CD4-positive, alpha-beta T cell treated with Interferon alpha-2 for 1 hour (primary cell): ENCODE measurements around the gene LIN7B.

Experiments
- DNase-seq, 2 donors: peaks; one replicate each; pipeline ENCODE4 v3.0.0-alpha.2; 2020 to 2022

The LIN7B gene

GRCh38 chr19:49094505-49095482, 19.4 kb upstream of the LIN7B start:
- DNase-seq: no peak

DNA sequence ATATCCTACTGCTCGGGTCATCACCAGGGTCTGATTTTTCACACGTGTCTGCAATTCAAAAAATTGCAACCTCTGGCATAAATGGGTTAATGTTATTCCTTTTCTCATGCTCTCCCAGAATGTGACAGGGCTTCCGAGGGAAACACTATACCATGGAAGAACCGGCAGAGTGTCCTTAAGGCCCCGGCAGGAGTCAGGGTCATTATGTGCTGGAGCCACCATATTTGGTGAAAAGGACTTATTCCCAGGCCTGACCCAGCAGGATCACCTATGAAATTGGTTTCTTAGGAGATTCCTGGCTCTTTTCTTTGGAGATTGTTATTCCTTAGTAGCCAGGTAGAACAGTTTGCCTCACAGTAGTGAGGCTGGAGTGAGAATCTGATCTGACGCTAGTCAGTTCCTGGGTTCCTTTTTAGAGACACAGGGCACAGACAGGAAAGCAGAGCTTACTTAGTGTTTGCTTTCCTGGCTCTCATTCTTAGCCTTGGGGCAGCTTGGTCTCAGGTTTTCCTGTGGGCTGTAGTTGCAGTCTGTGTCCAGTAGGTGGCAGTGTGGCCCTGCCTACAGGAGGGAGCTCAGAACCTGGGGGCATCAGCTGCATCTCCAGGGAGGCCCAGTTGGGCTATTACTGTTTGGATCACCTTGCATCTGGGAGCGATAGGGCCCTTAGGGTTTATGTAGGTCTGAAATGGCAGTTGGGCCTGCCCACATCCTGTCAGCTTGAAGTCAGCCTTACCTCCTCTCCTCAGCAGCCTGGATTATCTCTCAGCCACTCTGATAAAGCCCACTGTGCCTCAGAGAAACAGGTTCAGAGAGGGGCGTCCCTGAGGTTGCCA, 16.5 kb upstream of the LIN7B start:
- peak; percentile 76 to 84 for DNase-seq

DNA sequence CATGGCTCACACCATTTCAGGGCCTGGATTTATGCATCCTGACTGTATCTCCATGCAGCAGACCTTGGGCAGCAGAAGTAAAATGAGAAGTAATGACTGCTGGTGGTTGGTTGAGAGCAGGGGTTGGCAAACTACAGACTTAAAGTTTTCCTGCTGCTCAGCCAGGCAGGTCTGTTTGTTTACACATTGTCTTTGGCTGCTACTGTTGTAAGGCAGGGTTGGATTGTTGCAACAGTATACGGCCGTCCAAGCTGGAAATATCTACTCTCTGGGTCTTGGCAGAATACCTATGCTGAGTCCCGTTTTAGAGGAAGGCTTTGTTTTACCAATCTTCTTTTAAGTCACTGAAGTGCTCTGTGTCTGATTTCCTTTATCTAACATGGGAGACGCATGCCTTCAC, 15.4 kb upstream of the LIN7B start:
- no peak for DNase-seq

- DNase-seq: no peak
These were observed 13.0 kb upstream of the LIN7B start for GRCh38 chr19:49101160-49101559.

- no peak for DNase-seq
These were observed 11.9 kb upstream of the LIN7B start for GRCh38 chr19:49102303-49102702.

DNA sequence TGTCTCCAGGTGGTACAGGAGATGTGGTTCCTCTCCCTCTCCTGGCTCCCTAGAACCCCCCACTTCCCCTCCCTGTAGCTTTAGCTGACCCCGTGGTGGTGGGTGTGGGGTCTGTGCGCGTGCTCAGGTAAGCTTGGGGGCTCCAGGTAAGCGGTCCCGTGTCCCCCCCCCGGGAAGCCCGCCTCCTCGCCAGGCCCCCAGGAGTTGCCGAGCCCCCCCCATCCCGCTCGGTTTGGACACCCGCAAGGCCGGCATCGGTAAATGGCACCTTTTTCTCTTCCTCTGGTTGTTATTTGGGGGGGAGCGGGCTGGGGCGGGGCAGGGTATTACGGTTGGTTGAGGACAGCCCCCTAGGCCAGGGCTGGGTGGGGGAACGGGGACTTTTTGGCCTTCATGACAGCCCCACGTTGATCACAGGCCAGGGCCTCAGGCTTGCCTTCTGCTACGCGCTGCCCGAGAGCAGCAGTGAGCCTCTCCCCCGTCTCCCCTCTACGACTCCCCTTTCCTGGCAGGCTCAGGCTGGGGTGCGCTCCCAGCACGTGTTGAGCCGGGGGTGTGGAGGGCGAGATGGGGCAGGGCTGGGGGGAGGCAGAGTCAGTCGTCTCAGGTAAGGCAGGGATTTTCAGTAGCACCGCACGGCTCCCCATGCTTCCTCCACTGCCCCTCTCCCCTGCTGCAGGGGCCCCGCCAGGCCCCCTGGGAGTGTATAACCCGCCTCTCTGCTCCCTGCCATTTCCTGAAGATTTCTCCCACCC, 10.7 kb upstream of the LIN7B start:
- no peak for DNase-seq

DNA sequence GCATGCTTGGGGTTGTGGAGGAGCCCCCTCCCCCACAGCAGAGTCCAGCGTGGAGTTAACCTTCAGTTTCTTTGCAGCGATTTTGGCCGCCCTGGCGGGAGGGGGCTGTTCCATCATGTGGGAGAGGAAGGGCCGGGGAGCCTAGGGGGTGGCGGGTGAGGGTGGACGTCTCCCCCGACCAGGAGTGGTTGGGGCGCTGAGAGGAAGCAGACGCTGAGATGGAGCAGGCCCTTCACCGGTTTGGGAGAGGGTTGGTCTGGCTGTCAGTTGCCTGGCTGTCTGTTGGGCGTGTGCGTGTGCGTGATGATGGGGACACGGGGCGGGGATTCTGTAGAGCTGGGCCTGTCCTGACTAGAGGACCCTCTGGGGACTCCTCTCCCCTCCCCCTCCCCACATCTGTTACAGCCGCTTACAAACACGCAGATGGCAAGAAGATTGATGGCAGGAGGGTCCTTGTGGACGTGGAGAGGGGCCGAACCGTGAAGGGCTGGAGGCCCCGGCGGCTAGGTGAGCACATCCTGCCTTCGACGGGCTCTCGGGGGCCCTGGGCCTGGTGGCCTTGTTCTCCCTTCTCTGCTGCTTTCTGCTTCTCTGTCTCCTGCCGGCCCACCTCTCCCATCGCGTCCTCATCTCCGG, 9.8 kb upstream of the LIN7B start:
- no peak for DNase-seq

- DNase-seq: peak; percentile 62 to 72
These were observed 7.5 kb upstream of the LIN7B start for GRCh38 chr19:49106648-49107135.

DNA sequence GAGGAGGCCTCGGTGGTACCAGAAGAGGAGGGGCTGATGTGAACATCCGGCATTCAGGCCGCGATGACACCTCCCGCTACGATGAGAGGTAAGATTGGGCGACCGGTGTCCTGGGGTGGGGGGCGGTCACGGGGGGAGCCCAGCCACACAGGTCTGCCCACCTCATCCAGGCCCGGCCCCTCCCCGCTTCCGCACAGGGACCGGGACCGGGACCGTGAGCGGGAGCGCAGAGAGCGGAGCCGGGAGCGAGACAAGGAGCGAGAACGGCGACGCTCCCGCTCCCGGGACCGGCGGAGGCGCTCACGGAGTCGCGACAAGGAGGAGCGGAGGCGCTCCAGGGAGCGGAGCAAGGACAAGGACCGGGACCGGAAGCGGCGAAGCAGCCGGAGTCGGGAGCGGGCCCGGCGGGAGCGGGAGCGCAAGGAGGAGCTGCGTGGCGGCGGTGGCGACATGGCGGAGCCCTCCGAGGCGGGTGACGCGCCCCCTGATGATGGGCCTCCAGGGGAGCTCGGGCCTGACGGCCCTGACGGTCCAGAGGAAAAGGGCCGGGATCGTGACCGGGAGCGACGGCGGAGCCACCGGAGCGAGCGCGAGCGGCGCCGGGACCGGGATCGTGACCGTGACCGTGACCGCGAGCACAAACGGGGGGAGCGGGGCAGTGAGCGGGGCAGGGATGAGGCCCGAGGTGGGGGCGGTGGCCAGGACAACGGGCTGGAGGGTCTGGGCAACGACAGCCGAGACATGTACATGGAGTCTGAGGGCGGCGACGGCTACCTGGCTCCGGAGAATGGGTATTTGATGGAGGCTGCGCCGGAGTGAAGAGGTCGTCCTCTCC, 6.3 kb upstream of the LIN7B start:
- DNase-seq: no peak

DNA sequence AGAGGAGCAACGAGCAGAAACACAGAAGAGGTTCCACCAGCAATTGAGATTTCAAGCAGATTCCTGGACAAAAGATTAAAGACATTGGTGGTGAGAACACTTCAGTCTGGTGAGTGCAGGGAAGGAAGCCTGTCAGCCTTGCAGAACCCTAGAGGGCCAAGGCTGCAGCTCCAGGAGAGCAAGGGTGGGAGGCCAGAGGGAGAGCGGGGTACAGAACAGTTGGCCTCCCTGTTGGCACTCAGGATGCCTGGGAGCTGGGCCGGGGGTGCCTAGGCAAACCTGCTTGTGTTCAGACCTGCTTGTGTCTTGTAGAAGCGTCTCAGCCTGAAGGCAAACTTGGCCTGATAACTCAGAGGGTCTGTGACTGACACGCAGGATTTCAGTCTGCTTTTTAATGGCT, 5.1 kb upstream of the LIN7B start:
- no peak for DNase-seq

- no peak for DNase-seq
These were observed 4.5 kb upstream of the LIN7B start for GRCh38 chr19:49109569-49110233.

GRCh38 chr19:49110567-49110966, 3.6 kb upstream of the LIN7B start:
- no peak for DNase-seq

DNA sequence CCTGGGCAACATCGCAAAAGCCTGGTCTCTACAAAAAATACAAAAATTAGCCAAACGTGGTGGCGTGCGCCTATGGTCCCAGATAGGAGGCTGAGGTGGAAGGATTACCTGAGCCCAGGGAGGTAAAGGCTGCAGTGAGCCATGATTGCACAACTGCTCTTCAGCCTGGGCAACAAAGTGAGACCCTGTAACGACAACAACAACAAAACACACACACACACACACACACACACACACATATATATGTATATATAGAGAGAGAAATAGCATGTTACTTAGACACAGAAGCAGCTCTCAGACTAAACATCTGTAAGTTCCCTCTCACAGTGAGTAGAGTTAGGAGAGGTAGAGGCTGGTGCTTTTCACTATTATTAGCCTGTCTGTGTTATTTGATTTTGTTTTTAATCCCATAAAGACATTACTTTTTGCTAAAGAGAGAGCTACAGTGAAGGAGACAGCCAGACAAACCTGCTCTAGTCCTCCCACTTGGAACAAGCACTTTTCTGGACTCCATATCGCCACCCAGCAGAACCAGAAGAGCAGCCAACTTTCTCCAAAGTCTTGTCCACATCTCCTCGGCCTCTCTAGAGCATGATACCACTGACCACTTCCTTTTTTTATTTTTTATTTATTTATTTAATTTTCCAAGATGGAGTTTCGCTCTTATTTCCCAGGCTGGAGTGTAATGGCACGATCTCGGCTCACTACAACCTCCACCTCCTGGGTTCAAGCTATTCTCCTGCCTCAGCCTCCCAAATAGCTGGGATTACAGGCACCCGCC, 2.8 kb upstream of the LIN7B start:
- no peak for DNase-seq

DNA sequence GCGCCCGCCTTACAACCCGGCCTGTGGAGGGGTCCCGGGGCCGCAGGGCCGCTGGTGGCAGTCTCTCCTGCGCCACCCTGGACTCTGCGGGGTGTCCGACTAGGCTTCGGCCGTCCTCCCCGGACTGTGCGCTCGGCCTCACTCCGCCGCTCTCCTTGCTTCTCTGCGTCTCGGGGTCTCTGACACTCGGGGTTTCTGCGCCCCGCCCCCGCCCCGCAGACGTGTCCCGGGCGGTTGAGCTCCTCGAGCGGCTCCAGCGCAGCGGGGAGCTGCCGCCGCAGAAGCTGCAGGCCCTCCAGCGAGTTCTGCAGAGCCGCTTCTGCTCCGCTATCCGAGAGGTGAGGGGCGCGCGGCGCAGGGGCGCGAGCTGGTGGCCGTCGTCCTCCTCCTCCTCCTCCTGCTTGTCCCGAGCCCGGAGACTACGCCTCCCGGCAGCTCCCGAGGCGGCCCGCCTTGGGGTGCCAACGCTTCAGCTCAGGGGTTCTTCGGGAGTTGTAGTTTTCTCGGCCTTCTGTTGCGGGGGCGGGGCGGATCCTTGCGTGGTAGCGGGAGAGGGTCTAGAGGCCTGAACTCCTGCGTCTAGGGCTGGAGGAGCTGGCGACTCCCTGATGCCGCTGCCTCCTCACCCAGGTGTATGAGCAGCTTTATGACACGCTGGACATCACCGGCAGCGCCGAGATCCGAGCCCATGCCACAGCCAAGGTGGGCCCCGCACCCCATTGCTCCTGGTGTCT, 627 bp downstream of the LIN7B start:
- peak; percentile 46 to 61 for DNase-seq

DNA sequence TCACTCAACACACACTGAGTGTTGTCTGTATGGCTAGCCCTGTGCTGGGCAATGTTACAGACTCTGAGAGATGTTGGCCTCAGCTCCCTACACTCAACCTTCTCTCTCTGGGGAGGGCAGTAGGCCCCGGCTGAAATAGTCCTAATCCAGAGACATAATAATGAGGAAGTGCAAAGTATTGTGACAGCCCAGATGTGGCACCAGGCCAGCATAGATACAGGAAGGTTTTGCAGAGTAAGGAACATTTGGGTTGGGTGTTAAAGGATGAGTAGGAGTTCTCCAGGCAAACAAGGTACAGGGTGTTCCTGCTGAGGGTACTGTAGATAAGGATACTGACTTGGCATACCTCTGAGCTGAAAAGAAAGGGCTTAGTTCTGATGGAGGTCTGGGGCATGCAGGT, 2.4 kb downstream of the LIN7B start:
- DNase-seq: no peak

DNA sequence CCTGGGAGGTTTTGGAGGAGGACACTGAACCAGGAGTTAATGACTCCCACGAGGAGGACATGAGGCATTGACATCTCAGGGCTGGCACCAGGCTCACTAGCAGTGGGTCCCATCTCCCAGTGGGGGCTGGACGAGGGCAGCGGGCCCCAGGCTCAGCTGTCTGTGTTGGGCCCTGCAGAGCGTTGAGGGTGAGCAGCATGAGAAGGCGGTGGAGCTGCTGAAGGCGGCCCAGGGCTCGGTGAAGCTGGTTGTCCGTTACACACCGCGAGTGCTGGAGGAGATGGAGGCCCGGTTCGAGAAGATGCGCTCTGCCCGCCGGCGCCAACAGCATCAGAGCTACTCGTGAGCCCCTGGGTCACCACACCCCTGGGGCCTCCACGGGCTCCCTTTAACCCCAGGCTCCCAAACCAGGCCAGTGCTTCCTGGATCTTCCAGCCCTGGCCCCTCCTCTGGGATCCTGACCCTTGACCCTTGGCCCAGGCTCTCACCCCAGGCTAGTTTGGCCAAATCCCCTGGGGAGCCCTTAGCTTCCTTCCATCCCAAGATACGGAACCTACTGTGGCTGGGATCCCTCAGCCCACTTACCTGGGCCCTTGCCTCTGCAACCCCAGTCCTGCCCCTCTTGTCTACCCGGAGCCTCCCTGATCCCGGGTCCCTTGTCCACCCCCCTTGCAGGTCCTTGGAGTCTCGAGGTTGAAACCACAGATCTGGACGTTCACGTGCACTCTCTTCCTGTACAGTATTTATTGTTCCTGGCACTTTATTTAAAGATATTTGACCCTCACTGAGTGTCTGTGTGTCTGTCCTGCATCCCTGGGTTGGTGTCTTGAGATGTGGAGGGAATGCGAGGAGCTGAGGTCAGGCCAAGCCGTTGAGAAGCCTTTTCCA, 3.8 kb downstream of the LIN7B start:
- no peak for DNase-seq

DNA sequence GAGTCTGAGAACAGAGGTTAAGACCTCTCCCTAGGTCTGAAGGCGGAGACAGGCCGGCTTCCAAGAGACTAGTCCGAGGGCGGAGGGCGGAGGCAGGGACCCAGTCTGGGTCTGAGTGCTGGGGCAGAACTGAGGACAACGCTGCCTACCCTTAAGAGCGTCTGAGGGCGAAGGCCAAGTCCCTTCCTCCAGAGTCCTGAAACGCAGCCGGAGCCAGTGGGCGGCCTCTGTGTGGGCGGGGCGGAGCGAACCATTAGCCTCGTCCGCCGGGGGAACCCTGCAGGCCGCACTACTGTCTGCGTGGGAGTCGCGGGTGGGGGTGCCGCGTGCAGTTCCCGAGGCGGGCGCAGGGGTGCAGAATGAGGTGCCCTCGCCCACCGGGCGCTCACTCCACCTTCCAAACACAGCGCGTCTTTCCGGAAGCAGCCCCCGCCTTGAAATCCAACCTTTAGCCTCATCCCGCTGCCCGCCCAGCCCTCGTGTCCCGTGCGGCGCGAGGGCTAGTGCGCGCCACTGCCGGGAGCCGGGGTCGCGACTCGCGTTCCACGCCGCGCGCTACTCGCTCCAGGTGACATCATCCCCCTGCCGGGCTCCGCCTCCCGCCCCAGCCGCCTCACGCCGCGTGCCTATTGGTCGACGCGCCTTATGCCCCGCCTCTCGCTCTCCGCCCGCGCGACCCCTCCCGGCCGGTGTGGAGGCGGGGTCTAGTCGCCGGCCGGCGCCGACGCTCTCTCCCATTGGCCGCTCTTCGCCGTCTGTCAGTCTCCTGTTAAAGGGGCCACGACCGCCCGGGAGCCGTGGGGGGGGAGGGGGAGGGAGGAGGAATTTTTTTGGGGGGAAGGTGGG, 4.6 kb downstream of the LIN7B start, which contains the start of gene C19orf73:
C19orf73 (minus strand) TSS at position 579 of the 846 bp plus-strand sequence; CDS start at position 458, 121 bp downstream.
- DNase-seq: peak; percentile 95 to 98
